HCT116 (cell line): Measurements from ENCODE around the gene VAV2. TPM values are rescaled to one million over a fixed set of nuclear protein-coding genes. Genes with fewer than 3 reads are reported as not detected.

Experiments used
- ATAC-seq: fragments of 200-7000 bp; cut with Tn5 transposase; 2 replicates; pipeline ENCODE4 v1.9.1; 2020; ENCODE audit warnings: mild to moderate bottlenecking, moderate library complexity
- BruUV-seq: library from RNA; stranded (reverse); fragments of 400-500 nt; replicated peaks from 2 replicates; lab custom pipeline; 2021; lab: Mats Ljungman, UMichigan
- CTCF ChIA-PET: fragments of 300-600 bp; sonication (Branson Sonifier 250); formaldehyde crosslinking; loops from one replicate; lab custom pipeline; 2021; ENCODE audit warnings: antibody characterized with exemption; lab: Charles Lee
- POLR2A ChIA-PET: fragments of 300-600, 350-600 bp; sonication (Branson Sonifier 250); formaldehyde crosslinking; loops from one replicate; lab custom pipeline; 2021; ENCODE audit warnings: antibody characterized with exemption; lab: Charles Lee
- RAD21 ChIA-PET, 2 experiments: fragments of 300-600 bp; sonication (Branson Sonifier 250); formaldehyde crosslinking; loops; one replicate each; lab custom pipeline; 2023; ENCODE audit warnings: low total read pairs in 2 of 2; ENCODE audit not compliant: uncharacterized antibody in 2 of 2, unreplicated experiment in 2 of 2, low non-redundant PET in 1 of 2; lab: Charles Lee
- DNase-seq: peaks from one replicate; pipeline ENCODE4 v3.0.0-alpha.2; 2010; ENCODE audit warnings: low read depth, low spot score
- H2AFZ ChIP-seq: fragments of 200-600 bp; shearing (Covaris generic), sonication (generic); 2 replicates; pipeline ENCODE4 v1.6.1; 2017; ENCODE audit warnings: low read depth, mixed run types, mixed read lengths, antibody characterized with exemption, low read length; ENCODE audit not compliant: poor library complexity, severe bottlenecking
- H3K27ac ChIP-seq: 2 replicates; pipeline ENCODE4 v1.5.1; 2012; ENCODE audit warnings: low read depth, low read length
- H3K27me3 ChIP-seq: fragments of 200-600 bp; sonication (generic); 2 replicates; pipeline ENCODE4 v1.6.1; 2016; ENCODE audit warnings: mixed run types, low read length, mixed read lengths; ENCODE audit not compliant: insufficient read depth
- H3K36me3 ChIP-seq, 2 experiments: fragments of 200-500 bp in 1 of 2; fragments of 200-600 bp in 1 of 2; sonication (Bioruptor generic) in 1 of 2; sonication (generic) in 1 of 2; 2 replicates each; pipeline versions ENCODE4 v1.5.1 to v1.6.1; 2014 to 2016; ENCODE audit warnings: low read length in 2 of 2, inconsistent platforms in 1 of 2, mixed read lengths in 1 of 2, mixed run types in 1 of 2; ENCODE audit not compliant: insufficient read depth in 2 of 2, control insufficient read depth in 1 of 2
- H3K4me1 ChIP-seq, 2 experiments: fragments of 200-600 bp in 1 of 2; sonication (generic) in 1 of 2; 2 replicates each; pipeline versions ENCODE4 v1.5.1 to v1.6.1; 2012 to 2017; ENCODE audit warnings: low read length in 2 of 2, inconsistent platforms in 1 of 2, mild to moderate bottlenecking in 1 of 2, mixed read lengths in 1 of 2, mixed run types in 1 of 2, moderate library complexity in 1 of 2; ENCODE audit not compliant: insufficient read depth in 2 of 2, control insufficient read depth in 1 of 2
- H3K4me2 ChIP-seq: fragments of 200-600 bp; sonication (generic); 2 replicates; pipeline ENCODE4 v1.6.1; 2017; ENCODE audit warnings: mixed run types, low read length, mixed read lengths
- H3K4me3 ChIP-seq, 2 experiments: fragments of 200-600 bp in 1 of 2; sonication (generic) in 1 of 2; replicated peaks in 1 of 2; 2 replicates each; pipeline ENCODE4 v1.5.1; 2011 to 2016; ENCODE audit warnings: low read length in 2 of 2, control low read depth in 1 of 2, low read depth in 1 of 2, mild to moderate bottlenecking in 1 of 2, mixed read lengths in 1 of 2, mixed run types in 1 of 2
- H3K79me2 ChIP-seq: fragments of 200-600 bp; sonication (generic); 2 replicates; pipeline ENCODE4 v1.6.1; 2017; ENCODE audit warnings: mild to moderate bottlenecking, mixed run types, low read length, moderate library complexity, mixed read lengths; ENCODE audit not compliant: insufficient read depth
- H3K9ac ChIP-seq: fragments of 200-600 bp; sonication (generic); 2 replicates; pipeline ENCODE4 v1.6.1; 2016; ENCODE audit warnings: low read length, mixed read lengths
- H3K9me2 ChIP-seq: fragments of 200-600 bp; sonication (generic), shearing (Covaris generic); 2 replicates; pipeline ENCODE4 v1.6.1; 2017; ENCODE audit warnings: mixed run types, mild to moderate bottlenecking, moderate library complexity; ENCODE audit not compliant: insufficient read depth
- H3K9me3 ChIP-seq, 2 experiments: fragments of 200-500 bp in 1 of 2; fragments of 200-600 bp in 1 of 2; sonication (Bioruptor generic) in 1 of 2; sonication (generic) in 1 of 2; 2 replicates each; pipeline ENCODE4 v1.6.1; 2014 to 2017; ENCODE audit warnings: low read length in 2 of 2, mixed read lengths in 2 of 2, inconsistent platforms in 1 of 2, low read depth in 1 of 2, mild to moderate bottlenecking in 1 of 2, mixed run types in 1 of 2, moderate library complexity in 1 of 2; ENCODE audit not compliant: control insufficient read depth in 1 of 2, insufficient read depth in 1 of 2
- H4K20me1 ChIP-seq: fragments of 200-600 bp; sonication (generic), shearing (Covaris generic); 2 replicates; pipeline ENCODE4 v1.6.1; 2017; ENCODE audit warnings: mixed run types, mild to moderate bottlenecking, moderate library complexity; ENCODE audit not compliant: insufficient read depth
- ATF3 ChIP-seq: IDR thresholded peaks from 2 replicates; pipeline ENCODE4 v1.6.1; 2012
- CBX3 ChIP-seq: IDR thresholded peaks from 2 replicates; pipeline ENCODE4 v1.6.1; 2012; ENCODE audit warnings: low read depth
- CEBPB ChIP-seq: IDR thresholded peaks from 2 replicates; pipeline ENCODE4 v1.6.1; 2012; ENCODE audit warnings: low read depth
- EGR1 ChIP-seq: IDR thresholded peaks from 2 replicates; pipeline ENCODE4 v1.6.1; 2012; ENCODE audit warnings: low read depth
- ELF1 ChIP-seq: IDR thresholded peaks from 2 replicates; pipeline ENCODE4 v1.6.1; 2012; ENCODE audit warnings: low read depth, borderline replicate concordance
- EZH2 ChIP-seq: fragments of 200-600 bp; sonication (generic); IDR thresholded peaks from 2 replicates; pipeline ENCODE4 v1.6.1; 2017; ENCODE audit warnings: antibody characterized with exemption, mixed run types
- EZH2phosphoT487 ChIP-seq: fragments of 200-600 bp; IDR thresholded peaks from 2 replicates; pipeline ENCODE4 v1.6.1; 2018; ENCODE audit warnings: antibody characterized with exemption, borderline replicate concordance
- FOSL1 ChIP-seq: IDR thresholded peaks from 2 replicates; pipeline ENCODE4 v1.6.1; 2012; ENCODE audit warnings: low read depth
- JUND ChIP-seq: IDR thresholded peaks from 2 replicates; pipeline ENCODE4 v1.6.1; 2012
- POLR2A ChIP-seq: IDR thresholded peaks from 2 replicates; pipeline ENCODE4 v1.7.0; 2011; ENCODE audit warnings: borderline replicate concordance; ENCODE audit not compliant: insufficient read depth, insufficient read length; ENCODE audit errors: extremely low read depth
- POLR2AphosphoS5 ChIP-seq: IDR thresholded peaks from 2 replicates; pipeline ENCODE4 v1.6.1; 2011; ENCODE audit warnings: mild to moderate bottlenecking, low read depth, low read length, moderate library complexity
- RAD21 ChIP-seq: IDR thresholded peaks from 2 replicates; pipeline ENCODE4 v1.6.1; 2012; ENCODE audit warnings: low read depth, mild to moderate bottlenecking
- REST ChIP-seq: IDR thresholded peaks from 2 replicates; pipeline ENCODE4 v1.6.1; 2012; ENCODE audit warnings: low read depth
- SIN3A ChIP-seq: IDR thresholded peaks from 2 replicates; pipeline ENCODE4 v1.6.1; 2012; ENCODE audit warnings: low read depth
- SP1 ChIP-seq: IDR thresholded peaks from 2 replicates; pipeline ENCODE4 v1.6.1; 2012; ENCODE audit warnings: low read depth
- SRF ChIP-seq: IDR thresholded peaks from 2 replicates; pipeline ENCODE4 v1.6.1; 2012; ENCODE audit warnings: low read depth
- YY1 ChIP-seq: IDR thresholded peaks from 2 replicates; pipeline ENCODE4 v1.6.1; 2011; ENCODE audit warnings: low read length, low read depth, moderate library complexity, mild to moderate bottlenecking; ENCODE audit not compliant: insufficient replicate concordance; ENCODE audit errors: extremely low read depth
- ZBTB33 ChIP-seq: IDR thresholded peaks from 2 replicates; pipeline ENCODE4 v1.6.1; 2011; ENCODE audit warnings: mild to moderate bottlenecking, low read length, moderate library complexity; ENCODE audit not compliant: insufficient replicate concordance; ENCODE audit errors: extremely low read depth
- ZFX ChIP-seq: fragments of 450-650 bp; IDR thresholded peaks from 2 replicates; pipeline ENCODE4 v1.6.1; 2017
- intact Hi-C: fragments of 100-400 bp; cut with micrococcal nuclease; formaldehyde crosslinking; loops from 2 replicates; pipeline ENCODE4 v1.10.0; 2022
- total RNA-seq: library from RNA; stranded (reverse); gene quantifications from one replicate; pipeline ENCODE4 v1.2.1, GENCODE V29; 2021; ENCODE audit not compliant: unreplicated experiment
- TF ChIP-seq, protein P1 (sequence below), 3 experiments: fragments of 200-600 bp in 1 of 3; sonication (generic) in 1 of 3; IDR thresholded peaks in 2 of 3; conservative IDR thresholded peaks in 1 of 3; 2 replicates each; pipeline ENCODE4 v1.5.1; 2012 to 2017; ENCODE audit warnings: low read depth in 2 of 3, low read length in 2 of 3, antibody characterized with exemption in 1 of 3, borderline replicate concordance in 1 of 3, control low read depth in 1 of 3, mild to moderate bottlenecking in 1 of 3, mixed read lengths in 1 of 3, mixed run types in 1 of 3, moderate library complexity in 1 of 3; ENCODE audit not compliant: insufficient read depth in 1 of 3

Gene VAV2
- total RNA-seq, 1 experiment from 2014 or later = 33.2 TPM

- RAD21 ChIA-PET = no interaction called here
- no peak overlapping the region for H3K4me2 ChIP-seq
- no peaks in the 10 kb centered on the region for H3K27me3 ChIP-seq
- no peaks in the 10 kb centered on the region for H4K20me1 ChIP-seq
- no peak overlapping the region for H3K4me3 ChIP-seq
- TF ChIP-seq ATF3 (no peak), SP1 (no peak), ZFX (no peak), ZBTB33 (no peak), REST (no peak), SRF (no peak), CBX3 (no peak), FOSL1 (no peak), EZH2phosphoT487 (no peak), YY1 (no peak), ELF1 (no peak), EGR1 (no peak), JUND (no peak), EZH2 (no peak), RAD21 (no peak), SIN3A (no peak), CEBPB (no peak), POLR2AphosphoS5 (no peak), POLR2A (no peak)
- TF ChIP-seq, protein P1, sequence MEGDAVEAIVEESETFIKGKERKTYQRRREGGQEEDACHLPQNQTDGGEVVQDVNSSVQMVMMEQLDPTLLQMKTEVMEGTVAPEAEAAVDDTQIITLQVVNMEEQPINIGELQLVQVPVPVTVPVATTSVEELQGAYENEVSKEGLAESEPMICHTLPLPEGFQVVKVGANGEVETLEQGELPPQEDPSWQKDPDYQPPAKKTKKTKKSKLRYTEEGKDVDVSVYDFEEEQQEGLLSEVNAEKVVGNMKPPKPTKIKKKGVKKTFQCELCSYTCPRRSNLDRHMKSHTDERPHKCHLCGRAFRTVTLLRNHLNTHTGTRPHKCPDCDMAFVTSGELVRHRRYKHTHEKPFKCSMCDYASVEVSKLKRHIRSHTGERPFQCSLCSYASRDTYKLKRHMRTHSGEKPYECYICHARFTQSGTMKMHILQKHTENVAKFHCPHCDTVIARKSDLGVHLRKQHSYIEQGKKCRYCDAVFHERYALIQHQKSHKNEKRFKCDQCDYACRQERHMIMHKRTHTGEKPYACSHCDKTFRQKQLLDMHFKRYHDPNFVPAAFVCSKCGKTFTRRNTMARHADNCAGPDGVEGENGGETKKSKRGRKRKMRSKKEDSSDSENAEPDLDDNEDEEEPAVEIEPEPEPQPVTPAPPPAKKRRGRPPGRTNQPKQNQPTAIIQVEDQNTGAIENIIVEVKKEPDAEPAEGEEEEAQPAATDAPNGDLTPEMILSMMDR (IDR thresholded peaks at IDR 0.05 in 2 of 3, conservative IDR thresholded peaks at IDR 0.05 in 1 of 3; ENCODE audit: borderline replicate concordance in 1 of 3, insufficient read depth in 1 of 3, low read depth in 2 of 3, low read length in 2 of 3) = no peak
- CTCF ChIA-PET = no interaction called here
- H3K9ac ChIP-seq = no peak overlapping the region
- H2AFZ ChIP-seq = no peak overlapping the region
- no peaks in the 10 kb centered on the region for H3K9me2 ChIP-seq
- no peak for DNase-seq
- H3K4me1 ChIP-seq = no peaks in the 10 kb centered on the region
- intact Hi-C loops = no loop called here
- H3K9me3 ChIP-seq = no peaks in the 10 kb centered on the region
- BruUV-seq = no TSS peak
- H3K27ac ChIP-seq = no peak overlapping the region
- no peak for ATAC-seq
- no peaks in the 10 kb centered on the region for H3K79me2 ChIP-seq
- POLR2A ChIA-PET = no interaction called here
- no peaks in the 10 kb centered on the region for H3K36me3 ChIP-seq
Measured at GRCh38 chr9:133805876-133806622, 186.1 kb downstream of the VAV2 start.
